Measurements from ENCODE around the gene HACD3.

- TF ChIP-seq EZH2 (IDR thresholded peaks at IDR 0.05; ENCODE audit: insufficient read depth, poor library complexity, severe bottlenecking) (no peak), EZH2phosphoT487 (IDR thresholded peaks at IDR 0.05; ENCODE audit: insufficient read depth, low read depth) (no peak)
Measured at GRCh38 chr15:65603134-65603533, 72.9 kb downstream of the HACD3 start.
